ENCODE measurements around the gene WDR81.
"Not testable (repeated sequence)": the region's sequence is repeated elsewhere in the genome, so short reads cannot be mapped to it uniquely, and the experiment has no call there.

The WDR81 gene

GRCh38 chr17:1703063-1703462 lies 21.4 kb upstream of the WDR81 start:
- no CpG with 5 or more reads among the region's 4 CpGs for WGBS (ENCODE audit: extremely low coverage, insufficient coverage, low lambda C conversion rate)

GRCh38 chr17:1705004-1705403 lies 19.5 kb upstream of the WDR81 start:
- no peak overlapping the region for H3K4me3 ChIP-seq (ENCODE audit: low read length)
- no peak overlapping the region for H2AK5ac ChIP-seq (ENCODE audit: low read length)
- DNase-seq, result no peak
- H3K18ac ChIP-seq (ENCODE audit: low read length), result no peak overlapping the region
- no peak overlapping the region for H3K4me2 ChIP-seq (ENCODE audit: low read length)
- H4K8ac ChIP-seq (ENCODE audit: low read depth, low read length), result no peak overlapping the region
- no peaks in the 10 kb centered on the region for H3K79me1 ChIP-seq (ENCODE audit: low read length)
- H3K56ac ChIP-seq (ENCODE audit: low read length), result no peak overlapping the region
- no peak overlapping the region for H4K5ac ChIP-seq (ENCODE audit: low read length)
- H3K79me2 ChIP-seq (ENCODE audit: control insufficient read depth, insufficient read depth, low read length), result no peaks in the 10 kb centered on the region
- no peak overlapping the region for H2BK15ac ChIP-seq (replicated peaks; ENCODE audit: low read depth)
- no peak overlapping the region for H2BK120ac ChIP-seq (ENCODE audit: low read depth, low read length)
- no peaks in the 10 kb centered on the region for H3K4me1 ChIP-seq (ENCODE audit: control insufficient read depth, low read depth, low read length)
- H3K4ac ChIP-seq (ENCODE audit: low read depth, low read length), result no peak overlapping the region
- H2BK5ac ChIP-seq (ENCODE audit: low read length), result no peak overlapping the region
- H3K27me3 ChIP-seq (ENCODE audit: insufficient read depth, low read length, poor library complexity), result no peaks in the 10 kb centered on the region
- no peak overlapping the region for H3K9ac ChIP-seq (ENCODE audit: low read length)
- no peaks in the 10 kb centered on the region for H3K36me3 ChIP-seq (ENCODE audit: control insufficient read depth, insufficient read depth, low read length)
- no peak overlapping the region for H3K27ac ChIP-seq (ENCODE audit: low read depth, low read length)
- H3K23ac ChIP-seq (ENCODE audit: low read length), result no peak overlapping the region
- WGBS (ENCODE audit: extremely low coverage, insufficient coverage, low lambda C conversion rate), result no CpG with 5 or more reads among the region's 7 CpGs

More at GRCh38 chr17:1703063-1703462, 21.4 kb upstream of the WDR81 start:
- Histone ChIP-seq H2AK5ac (ENCODE audit: low read length) (no peak overlapping the region), H3K9ac (ENCODE audit: low read length) (no peak overlapping the region), H3K56ac (ENCODE audit: low read length) (no peak overlapping the region), H3K27me3 (ENCODE audit: insufficient read depth, low read length, poor library complexity) (no peaks in the 10 kb centered on the region), H3K4me1 (ENCODE audit: control insufficient read depth, low read depth, low read length) (no peaks in the 10 kb centered on the region), H3K79me2 (ENCODE audit: control insufficient read depth, insufficient read depth, low read length) (no peaks in the 10 kb centered on the region), H4K8ac (ENCODE audit: low read depth, low read length) (no peak overlapping the region), H4K5ac (ENCODE audit: low read length) (no peak overlapping the region), H3K4me3 (ENCODE audit: low read length) (no peak overlapping the region), H2BK15ac (replicated peaks; ENCODE audit: low read depth) (no peak overlapping the region), H2BK5ac (ENCODE audit: low read length) (no peak overlapping the region), H3K4me2 (ENCODE audit: low read length) (no peak overlapping the region), H3K4ac (ENCODE audit: low read depth, low read length) (no peak overlapping the region), H3K79me1 (ENCODE audit: low read length) (no peaks in the 10 kb centered on the region), H3K27ac (ENCODE audit: low read depth, low read length) (no peak overlapping the region), H2BK120ac (ENCODE audit: low read depth, low read length) (no peak overlapping the region), H3K18ac (ENCODE audit: low read length) (no peak overlapping the region), H3K36me3 (ENCODE audit: control insufficient read depth, insufficient read depth, low read length) (no peaks in the 10 kb centered on the region), H3K23ac (ENCODE audit: low read length) (no peak overlapping the region)
- DNase-seq, result no peak

DNA sequence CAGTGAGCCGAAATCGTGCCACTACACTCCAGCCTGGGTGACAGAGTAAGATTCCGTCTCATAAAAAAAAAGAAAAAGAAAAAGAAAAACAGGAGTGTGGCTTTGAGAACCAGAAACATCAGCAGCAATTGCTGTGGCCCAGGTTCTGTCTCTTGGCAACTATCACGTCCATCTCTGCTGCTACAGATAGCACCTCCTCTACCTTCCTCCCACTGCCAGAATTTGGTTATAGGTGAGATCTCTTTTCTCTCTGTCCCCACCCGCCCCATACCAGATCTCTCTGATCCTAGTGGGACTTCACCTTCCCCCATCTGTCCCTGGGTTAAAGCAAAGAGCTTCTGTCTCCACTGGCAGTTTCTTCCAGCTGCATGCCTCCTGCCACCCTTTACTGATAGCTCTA lies 17.4 kb upstream of the WDR81 start:
- Histone ChIP-seq H3K27ac (ENCODE audit: low read depth, low read length) (no peak overlapping the region), H2AK5ac (ENCODE audit: low read length) (no peak overlapping the region), H3K4me3 (ENCODE audit: low read length) (no peak overlapping the region), H2BK120ac (ENCODE audit: low read depth, low read length) (no peak overlapping the region), H3K23ac (ENCODE audit: low read length) (no peak overlapping the region), H3K56ac (ENCODE audit: low read length) (no peak overlapping the region), H3K9ac (ENCODE audit: low read length) (no peak overlapping the region), H3K18ac (ENCODE audit: low read length) (no peak overlapping the region), H3K79me1 (ENCODE audit: low read length) (no peaks in the 10 kb centered on the region), H3K4ac (ENCODE audit: low read depth, low read length) (no peak overlapping the region), H3K79me2 (ENCODE audit: control insufficient read depth, insufficient read depth, low read length) (no peaks in the 10 kb centered on the region), H3K4me2 (ENCODE audit: low read length) (no peak overlapping the region), H4K8ac (ENCODE audit: low read depth, low read length) (no peak overlapping the region), H2BK15ac (replicated peaks; ENCODE audit: low read depth) (no peak overlapping the region), H3K27me3 (ENCODE audit: insufficient read depth, low read length, poor library complexity) (no peaks in the 10 kb centered on the region), H3K36me3 (ENCODE audit: control insufficient read depth, insufficient read depth, low read length) (no peaks in the 10 kb centered on the region), H3K4me1 (ENCODE audit: control insufficient read depth, low read depth, low read length) (no peaks in the 10 kb centered on the region), H4K5ac (ENCODE audit: low read length) (no peak overlapping the region), H2BK5ac (ENCODE audit: low read length) (no peak overlapping the region)
- WGBS (ENCODE audit: extremely low coverage, insufficient coverage, low lambda C conversion rate), result no CpG with 5 or more reads among the region's 5 CpGs
- DNase-seq, result no peak

DNA sequence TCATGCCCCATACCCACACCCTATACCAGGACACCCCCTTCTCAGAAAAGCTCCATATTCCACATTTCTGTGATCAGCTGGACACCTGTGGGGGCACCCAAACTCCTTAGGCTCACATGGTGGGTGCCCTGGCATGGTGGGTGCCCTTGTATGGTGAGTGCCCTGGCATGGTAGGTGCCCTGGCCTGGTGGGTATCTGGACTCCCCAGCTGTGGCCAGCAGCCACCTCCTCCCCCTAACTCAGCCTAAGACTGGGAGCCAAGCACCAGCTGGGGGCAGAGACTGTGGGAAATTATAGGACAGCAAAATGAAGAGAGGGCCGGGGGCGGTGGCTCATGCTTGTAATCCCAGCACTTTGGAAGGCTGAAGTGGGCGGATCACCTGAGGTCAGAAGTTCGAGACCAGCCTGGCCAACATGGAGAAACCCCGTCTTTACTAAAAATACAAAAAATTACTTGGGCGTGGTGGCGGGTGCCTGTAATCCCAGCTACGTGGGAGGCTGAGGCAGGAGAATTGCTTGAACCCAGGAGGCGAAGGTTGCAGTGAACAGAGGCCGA lies 15.6 kb upstream of the WDR81 start:
- not testable (repeated sequence) for H4K5ac ChIP-seq (ENCODE audit: low read length); H4K8ac ChIP-seq (ENCODE audit: low read depth, low read length); H2BK5ac ChIP-seq (ENCODE audit: low read length); H3K4ac ChIP-seq (ENCODE audit: low read depth, low read length); H3K4me2 ChIP-seq (ENCODE audit: low read length); DNase-seq; H3K79me1 ChIP-seq (ENCODE audit: low read length); H2AK5ac ChIP-seq (ENCODE audit: low read length); H2BK120ac ChIP-seq (ENCODE audit: low read depth, low read length); H3K18ac ChIP-seq (ENCODE audit: low read length); H2BK15ac ChIP-seq (replicated peaks; ENCODE audit: low read depth); H3K79me2 ChIP-seq (ENCODE audit: control insufficient read depth, insufficient read depth, low read length); H3K4me1 ChIP-seq (ENCODE audit: control insufficient read depth, low read depth, low read length); H3K9ac ChIP-seq (ENCODE audit: low read length); H3K36me3 ChIP-seq (ENCODE audit: control insufficient read depth, insufficient read depth, low read length); H3K56ac ChIP-seq (ENCODE audit: low read length); H3K27me3 ChIP-seq (ENCODE audit: insufficient read depth, low read length, poor library complexity); H3K27ac ChIP-seq (ENCODE audit: low read depth, low read length); H3K23ac ChIP-seq (ENCODE audit: low read length); H3K4me3 ChIP-seq (ENCODE audit: low read length)
- WGBS (ENCODE audit: extremely low coverage, insufficient coverage, low lambda C conversion rate), result no CpG with 5 or more reads among the region's 10 CpGs

DNA sequence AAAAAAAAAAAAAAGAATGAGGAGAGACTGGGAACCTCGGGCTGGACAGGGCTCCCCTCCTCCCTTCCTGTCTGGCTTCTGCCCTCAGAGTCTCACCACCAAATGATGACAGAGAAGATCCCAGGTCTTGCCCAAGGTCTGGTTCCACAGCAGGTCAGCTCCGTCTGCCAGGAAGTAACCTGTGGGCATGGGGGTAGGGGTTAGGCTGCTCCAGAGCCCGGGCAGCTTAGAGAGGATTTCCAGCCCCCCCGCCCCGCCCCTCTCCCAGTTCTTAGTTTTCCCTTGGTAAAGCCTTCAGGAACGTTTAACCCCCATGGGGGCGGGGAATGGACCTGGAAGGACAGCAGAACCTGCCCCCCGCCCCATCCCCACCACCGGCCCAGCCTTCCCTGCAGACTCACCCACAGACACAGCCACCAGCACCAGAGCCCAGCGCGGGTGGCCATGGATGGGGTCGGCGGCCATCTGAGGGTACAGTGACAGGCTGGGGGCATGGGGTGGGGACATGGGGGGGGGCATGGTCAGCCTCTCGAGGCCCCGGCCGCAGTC lies 15.0 kb upstream of the WDR81 start:
- Histone ChIP-seq H2BK120ac (ENCODE audit: low read depth, low read length) (no peak overlapping the region), H3K9ac (ENCODE audit: low read length) (no peak overlapping the region), H3K79me1 (ENCODE audit: low read length) (peaks cover 4% of the 10 kb centered on the region), H4K8ac (ENCODE audit: low read depth, low read length) (no peak overlapping the region), H3K4me3 (ENCODE audit: low read length) (no peak overlapping the region), H3K4me1 (ENCODE audit: control insufficient read depth, low read depth, low read length) (no peaks in the 10 kb centered on the region), H3K56ac (ENCODE audit: low read length) (peak overlapping the region; percentile 89), H3K27ac (ENCODE audit: low read depth, low read length) (no peak overlapping the region), H3K79me2 (ENCODE audit: control insufficient read depth, insufficient read depth, low read length) (no peaks in the 10 kb centered on the region), H3K18ac (ENCODE audit: low read length) (no peak overlapping the region), H2BK15ac (replicated peaks; ENCODE audit: low read depth) (no peak overlapping the region), H2BK5ac (ENCODE audit: low read length) (no peak overlapping the region), H2AK5ac (ENCODE audit: low read length) (no peak overlapping the region), H3K4me2 (ENCODE audit: low read length) (no peak overlapping the region), H3K27me3 (ENCODE audit: insufficient read depth, low read length, poor library complexity) (no peaks in the 10 kb centered on the region), H3K36me3 (ENCODE audit: control insufficient read depth, insufficient read depth, low read length) (no peaks in the 10 kb centered on the region), H4K5ac (ENCODE audit: low read length) (no peak overlapping the region), H3K4ac (ENCODE audit: low read depth, low read length) (no peak overlapping the region), H3K23ac (ENCODE audit: low read length) (no peak overlapping the region)
- WGBS (ENCODE audit: extremely low coverage, insufficient coverage, low lambda C conversion rate), result no CpG with 5 or more reads among the region's 16 CpGs
- DNase-seq, result no peak

All from mesendoderm (in vitro differentiated cells).